ENCODE data around the gene ARMC6. TPM values are rescaled to one million over a fixed set of nuclear protein-coding genes. Genes with fewer than 3 reads are reported as not detected.
A peak's percentile ranks its signal among the peaks of the same experiment; 100 is the strongest.

ARMC6 gene
- total and polyA plus RNA-seq, 2 donors (not counting 3 experiments of a cell fraction or from before 2014, with no cell fraction given), result 33.9 to 44.7 TPM

DNA sequence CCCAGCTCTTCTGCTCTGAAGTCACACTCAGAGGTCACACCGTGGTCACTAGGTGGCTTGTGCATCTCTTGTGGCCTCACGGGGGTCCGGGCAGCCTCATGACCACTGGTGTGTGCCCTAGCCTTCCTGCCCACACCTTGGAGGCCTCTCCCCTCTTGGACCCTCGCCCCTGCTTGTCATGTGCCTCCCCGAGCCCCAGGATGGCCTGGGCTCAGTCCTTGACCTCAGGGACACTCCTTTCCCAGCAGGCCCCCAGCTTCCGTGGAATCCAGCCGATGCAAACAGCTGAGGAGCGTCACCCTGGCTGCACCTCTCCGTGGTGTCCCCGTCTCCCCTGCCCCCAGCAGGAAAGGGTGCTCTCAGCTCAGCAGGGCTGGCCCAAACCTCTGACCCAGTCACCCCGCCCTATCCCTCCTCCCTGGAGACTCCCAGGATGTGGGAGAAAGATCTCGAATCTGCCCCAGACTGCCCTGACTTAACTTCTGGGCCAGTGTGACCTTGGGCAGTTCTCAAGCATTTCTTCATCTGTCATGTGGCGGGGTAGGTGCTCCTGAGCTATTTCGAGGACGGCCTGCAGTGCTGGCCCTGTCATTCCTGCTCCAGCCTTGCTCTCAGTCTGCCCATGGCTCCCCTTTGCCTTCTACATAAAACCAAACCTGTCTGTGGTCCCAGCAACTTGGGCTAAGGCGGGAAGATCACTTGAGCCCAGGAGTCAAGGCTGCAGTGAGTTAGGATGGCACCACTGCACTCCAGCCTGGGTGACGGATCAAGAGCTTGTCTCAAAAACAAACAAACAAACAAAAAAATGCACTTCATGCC, 25.8 kb downstream of the ARMC6 start:
- no peaks in the 10 kb centered on the region for H3K9me1 ChIP-seq (replicated peaks; ENCODE audit: control insufficient read depth, extremely low read depth, insufficient read depth, low read length)
- no peak for TF ChIP-seq MYC (IDR thresholded peaks at IDR 0.05; ENCODE audit: low read depth, low read length)
- TF ChIP-seq, protein P1, sequence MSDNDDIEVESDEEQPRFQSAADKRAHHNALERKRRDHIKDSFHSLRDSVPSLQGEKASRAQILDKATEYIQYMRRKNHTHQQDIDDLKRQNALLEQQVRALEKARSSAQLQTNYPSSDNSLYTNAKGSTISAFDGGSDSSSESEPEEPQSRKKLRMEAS (IDR thresholded peaks at IDR 0.05; ENCODE audit: insufficient read depth, insufficient read length), result no peak
- no peak for TF ChIP-seq EZH2 (IDR thresholded peaks at IDR 0.05; ENCODE audit: borderline replicate concordance, low read depth, low read length, severe bottlenecking)
- H3K4me3 ChIP-seq (replicated peaks in 1 of 3; ENCODE audit: insufficient read depth in 1 of 3, low read depth in 1 of 3, low read length in 3 of 3), result no peak overlapping the region
- no peak overlapping the region for H3K9ac ChIP-seq (replicated peaks; ENCODE audit: extremely low read depth, insufficient read depth, low read length)
- no TSS peak for BruUV-seq (replicated peaks)
- H3K4me2 ChIP-seq (ENCODE audit: insufficient read depth, low read length), result no peak overlapping the region
- no peaks in the 10 kb centered on the region for H3K27me3 ChIP-seq (ENCODE audit: control insufficient read depth in 2 of 2, insufficient read depth in 2 of 2, low read length in 2 of 2)
- intact Hi-C loops (cut with micrococcal nuclease) (no loop called here), dilution Hi-C loops (cut with MboI; ENCODE audit: extremely low pct_ligation_motif_present, low sequenced_read_pairs) (no loop called here)
- no peaks in the 10 kb centered on the region for H3K79me2 ChIP-seq (ENCODE audit: control insufficient read depth, insufficient read depth, low read length)
- FAIRE-seq, result peak; percentile 8
- no peak for DNase-seq (ENCODE audit: low read depth, low spot score)
- no peaks in the 10 kb centered on the region for H3K9me3 ChIP-seq (replicated peaks; ENCODE audit: control insufficient read depth, insufficient read depth, low read length)
- no peak overlapping the region for H3K27ac ChIP-seq (ENCODE audit: insufficient read depth, low read depth, low read length)
- peaks cover 6 to 31% of the 10 kb centered on the region in 2 experiments for H3K36me3 ChIP-seq (ENCODE audit: control insufficient read depth in 2 of 2, extremely low read depth in 1 of 2, insufficient read depth in 2 of 2, low read length in 2 of 2)
- no peaks in the 10 kb centered on the region for H4K20me1 ChIP-seq (replicated peaks; ENCODE audit: control insufficient read depth, extremely low read depth, insufficient read depth, low read length)
- H3K4me1 ChIP-seq (ENCODE audit: control insufficient read depth, extremely low read depth, insufficient read depth, low read length), result peaks cover 10% of the 10 kb centered on the region
- CTCF ChIA-PET, result interaction anchor here (0.8 kb wide), 1 partner anchor 87 kb away, joined by 3 read pairs; no protein-coding TSS in a partner anchor
- H2AFZ ChIP-seq (ENCODE audit: low read depth, low read length), result no peak overlapping the region
- POLR2A ChIA-PET, result no interaction called here

DNA sequence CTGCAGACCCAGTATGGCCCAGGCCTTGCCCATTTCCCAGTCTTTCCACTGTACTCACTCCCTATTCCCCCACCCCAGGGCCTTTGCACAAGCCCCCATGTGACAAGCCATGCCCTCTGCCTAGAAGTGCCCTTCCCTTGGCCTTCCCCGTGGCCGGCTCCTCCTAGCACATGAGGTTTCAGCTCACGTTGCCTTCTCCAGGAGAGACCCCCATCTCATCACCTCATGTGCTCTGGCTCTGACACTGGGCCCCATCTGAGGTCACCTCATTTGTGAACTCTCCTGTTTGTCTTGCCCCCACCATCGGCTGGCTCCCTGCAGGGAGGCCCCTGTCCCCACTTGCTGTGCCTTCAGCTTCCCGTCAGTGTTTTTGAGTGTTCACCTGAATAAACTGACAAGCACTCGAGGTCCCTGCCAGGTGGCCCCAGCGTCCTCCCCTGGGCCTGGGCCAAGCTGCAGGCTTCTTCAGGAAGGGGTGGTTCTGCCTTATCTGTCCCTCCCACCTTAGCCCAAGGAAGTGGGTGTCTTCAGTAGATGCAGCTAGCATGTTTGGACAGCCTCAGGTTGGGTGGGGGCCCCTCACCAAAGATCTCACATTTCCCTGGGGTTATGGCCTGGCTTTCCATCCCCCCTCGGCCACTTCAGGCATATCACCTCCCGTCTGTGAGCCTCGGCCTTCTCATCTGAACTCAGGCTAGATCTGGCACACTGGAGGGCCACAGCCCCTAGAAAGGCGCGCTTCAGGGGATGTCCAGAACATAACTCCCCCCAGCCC, 26.6 kb downstream of the ARMC6 start:
- H4K20me1 ChIP-seq (replicated peaks; ENCODE audit: control insufficient read depth, extremely low read depth, insufficient read depth, low read length), result no peaks in the 10 kb centered on the region
- peaks cover 17% of the 10 kb centered on the region for H3K4me1 ChIP-seq (ENCODE audit: control insufficient read depth, extremely low read depth, insufficient read depth, low read length)
- DNase-seq (ENCODE audit: low read depth, low spot score) (no peak), FAIRE-seq (no peak)
- CTCF ChIA-PET, result interaction anchor here (0.8 kb wide), 1 partner anchor 86 kb away, joined by 3 read pairs; no protein-coding TSS in a partner anchor
- no peaks in the 10 kb centered on the region for H3K79me2 ChIP-seq (ENCODE audit: control insufficient read depth, insufficient read depth, low read length)
- H3K4me3 ChIP-seq (replicated peaks in 1 of 3; ENCODE audit: insufficient read depth in 1 of 3, low read depth in 1 of 3, low read length in 3 of 3), result no peak overlapping the region
- intact Hi-C loops (cut with micrococcal nuclease), result loop anchor here (5.0 kb wide), 1 partner anchor 47 kb away; no protein-coding TSS in a partner anchor
- peaks cover 3 to 23% of the 10 kb centered on the region in 2 experiments for H3K36me3 ChIP-seq (ENCODE audit: control insufficient read depth in 2 of 2, extremely low read depth in 1 of 2, insufficient read depth in 2 of 2, low read length in 2 of 2)
- POLR2A ChIA-PET, result no interaction called here
- no peak overlapping the region for H3K4me2 ChIP-seq (ENCODE audit: insufficient read depth, low read length)
- H3K27me3 ChIP-seq (ENCODE audit: control insufficient read depth in 2 of 2, insufficient read depth in 2 of 2, low read length in 2 of 2), result no peaks in the 10 kb centered on the region
- TF ChIP-seq, protein P1 (IDR thresholded peaks at IDR 0.05; ENCODE audit: insufficient read depth, insufficient read length), result no peak
- TF ChIP-seq FOS (IDR thresholded peaks at IDR 0.05; ENCODE audit: borderline replicate concordance, insufficient read depth, low read length) (no peak), POLR2A (IDR thresholded peaks at IDR 0.05; ENCODE audit: low read depth, low read length) (no peak), GATA2 (IDR thresholded peaks at IDR 0.05; ENCODE audit: insufficient read depth, insufficient read length, low read depth, low read length) (no peak), EZH2 (IDR thresholded peaks at IDR 0.05; ENCODE audit: borderline replicate concordance, low read depth, low read length, severe bottlenecking) (no peak), POLR2AphosphoS5 (IDR thresholded peaks at IDR 0.05; ENCODE audit: insufficient read depth, low read depth, low read length) (no peak), MYC (IDR thresholded peaks at IDR 0.05; ENCODE audit: low read depth, low read length) (no peak), JUN (IDR thresholded peaks at IDR 0.05; ENCODE audit: borderline replicate concordance, insufficient read depth, insufficient read length, low read depth) (no peak)
- TF ChIP-seq, protein P2, sequence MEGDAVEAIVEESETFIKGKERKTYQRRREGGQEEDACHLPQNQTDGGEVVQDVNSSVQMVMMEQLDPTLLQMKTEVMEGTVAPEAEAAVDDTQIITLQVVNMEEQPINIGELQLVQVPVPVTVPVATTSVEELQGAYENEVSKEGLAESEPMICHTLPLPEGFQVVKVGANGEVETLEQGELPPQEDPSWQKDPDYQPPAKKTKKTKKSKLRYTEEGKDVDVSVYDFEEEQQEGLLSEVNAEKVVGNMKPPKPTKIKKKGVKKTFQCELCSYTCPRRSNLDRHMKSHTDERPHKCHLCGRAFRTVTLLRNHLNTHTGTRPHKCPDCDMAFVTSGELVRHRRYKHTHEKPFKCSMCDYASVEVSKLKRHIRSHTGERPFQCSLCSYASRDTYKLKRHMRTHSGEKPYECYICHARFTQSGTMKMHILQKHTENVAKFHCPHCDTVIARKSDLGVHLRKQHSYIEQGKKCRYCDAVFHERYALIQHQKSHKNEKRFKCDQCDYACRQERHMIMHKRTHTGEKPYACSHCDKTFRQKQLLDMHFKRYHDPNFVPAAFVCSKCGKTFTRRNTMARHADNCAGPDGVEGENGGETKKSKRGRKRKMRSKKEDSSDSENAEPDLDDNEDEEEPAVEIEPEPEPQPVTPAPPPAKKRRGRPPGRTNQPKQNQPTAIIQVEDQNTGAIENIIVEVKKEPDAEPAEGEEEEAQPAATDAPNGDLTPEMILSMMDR (IDR thresholded peaks at IDR 0.05; ENCODE audit: extremely low read depth in 1 of 2, insufficient read depth in 1 of 2, low read depth in 1 of 2, low read length in 2 of 2), result no peak
- H2AFZ ChIP-seq (ENCODE audit: low read depth, low read length), result no peak overlapping the region
- no TSS peak for BruUV-seq (replicated peaks)
- H3K9me1 ChIP-seq (replicated peaks; ENCODE audit: control insufficient read depth, extremely low read depth, insufficient read depth, low read length), result no peaks in the 10 kb centered on the region
- dilution Hi-C loops (cut with MboI; ENCODE audit: extremely low pct_ligation_motif_present, low sequenced_read_pairs), result no loop called here
- no peak overlapping the region for H3K27ac ChIP-seq (ENCODE audit: insufficient read depth, low read depth, low read length)
- H3K9me3 ChIP-seq (replicated peaks; ENCODE audit: control insufficient read depth, insufficient read depth, low read length), result no peaks in the 10 kb centered on the region
- H3K9ac ChIP-seq (replicated peaks; ENCODE audit: extremely low read depth, insufficient read depth, low read length), result no peak overlapping the region

Measured in endothelial cell of umbilical vein (primary cell).